Measurements from ENCODE around the gene XPNPEP1.
"Not testable (repeated sequence)": the region's sequence is repeated elsewhere in the genome, so short reads cannot be mapped to it uniquely, and the experiment has no call there.

XPNPEP1 gene

DNA sequence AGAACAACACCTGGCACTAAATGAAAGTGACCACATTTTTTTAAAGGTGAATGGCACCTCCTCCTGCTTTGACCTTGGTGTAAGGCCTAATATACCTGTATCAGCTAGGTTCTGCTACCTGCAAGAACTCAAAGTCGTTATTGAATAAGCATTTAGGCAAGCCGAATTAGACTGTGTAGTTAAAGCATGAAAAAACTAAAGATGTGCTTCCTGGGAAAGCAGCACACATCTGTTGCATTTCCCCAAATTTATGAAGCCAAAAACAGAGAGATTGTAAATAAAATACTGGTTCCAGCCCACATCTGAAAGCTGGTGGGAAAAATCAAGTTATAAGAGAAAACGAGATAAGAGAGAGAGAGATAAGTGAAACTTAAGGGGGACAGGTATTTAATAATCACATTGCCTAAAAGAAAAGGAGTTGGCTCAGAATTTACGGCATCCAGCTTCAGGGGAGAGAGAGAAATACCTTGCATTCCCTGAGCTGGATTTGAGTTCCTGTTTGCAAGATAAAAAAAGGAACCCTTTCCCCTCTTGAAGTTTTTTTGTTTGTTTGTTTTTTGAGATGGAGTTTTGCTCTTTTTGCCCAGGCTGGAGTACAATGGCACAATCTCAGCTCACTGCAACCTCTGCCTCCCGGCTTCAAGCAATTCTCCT, 1.8 kb upstream of the XPNPEP1 start:
- in situ Hi-C loops (cut with MboI; ENCODE audit: low sequenced_read_pairs): no loop called here

DNA sequence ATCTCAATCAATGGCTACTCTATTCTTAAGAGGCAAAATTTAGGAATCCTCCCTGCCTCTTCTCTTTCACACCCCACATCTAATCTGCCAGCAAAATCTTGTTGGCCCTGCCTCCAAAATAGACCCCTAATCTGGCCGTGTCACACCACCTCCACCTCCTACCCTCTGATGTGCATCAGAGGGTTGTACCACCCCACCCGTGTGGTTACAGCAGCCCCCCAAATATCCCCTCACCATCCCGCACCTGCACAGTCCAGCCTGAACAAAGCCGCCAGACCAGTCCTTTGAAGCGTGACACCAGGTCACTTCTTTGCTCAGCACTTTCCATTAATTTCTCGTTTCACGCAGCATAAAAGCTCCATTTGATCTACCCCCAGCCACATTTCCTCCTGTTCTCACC, 776 bp upstream of the XPNPEP1 start:
- in situ Hi-C loops (cut with MboI; ENCODE audit: low sequenced_read_pairs): no loop called here

DNA sequence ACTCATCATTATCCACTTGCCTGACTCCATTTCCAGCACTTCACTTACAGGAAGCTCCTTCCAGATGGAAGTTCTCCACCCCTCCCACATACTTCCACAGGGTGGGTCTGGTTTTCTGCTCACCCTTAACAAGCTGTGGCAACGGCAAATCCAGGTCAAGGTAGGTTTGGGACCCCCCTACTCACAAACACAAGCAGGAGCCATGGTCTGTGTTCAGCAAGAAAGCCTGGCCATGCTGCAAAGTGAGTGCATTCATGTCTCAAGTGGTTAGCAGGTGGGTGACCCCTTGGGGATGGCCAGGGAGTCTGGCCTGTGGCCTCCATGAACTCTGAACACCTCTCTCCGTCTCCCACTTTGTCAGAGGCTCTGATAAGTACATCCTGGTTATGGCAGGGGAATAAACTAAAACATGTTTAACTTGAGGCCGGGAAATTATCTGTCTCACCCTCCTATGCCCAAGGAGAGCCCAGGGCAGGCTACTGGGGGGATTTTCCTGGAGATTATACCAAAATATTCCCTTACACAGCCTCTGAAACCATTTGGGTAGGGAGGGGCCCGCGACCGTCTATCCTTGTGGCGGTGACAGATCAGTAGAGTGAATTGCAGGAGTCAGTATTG, 844 bp downstream of the XPNPEP1 start:
- in situ Hi-C loops (cut with MboI; ENCODE audit: low sequenced_read_pairs): no loop called here

DNA sequence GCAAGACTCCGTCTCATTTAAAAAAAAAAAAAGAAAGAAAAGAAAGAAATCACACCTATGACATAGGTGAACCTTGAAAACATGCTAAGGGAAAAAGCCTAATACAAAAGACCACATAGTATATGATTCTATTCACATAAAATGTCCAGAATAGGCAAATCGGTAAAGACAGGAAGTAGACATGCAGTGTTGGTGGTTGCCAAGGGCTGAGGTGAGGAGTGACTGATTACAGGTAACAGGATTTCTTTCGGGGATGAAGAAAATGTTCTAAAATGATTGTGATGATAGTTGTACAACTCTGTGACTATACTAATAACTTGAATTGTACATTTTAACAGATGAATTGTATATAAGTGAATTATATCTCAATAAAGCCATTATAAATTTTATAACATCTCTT, 3.3 kb downstream of the XPNPEP1 start:
- in situ Hi-C loops (cut with MboI; ENCODE audit: low sequenced_read_pairs): no loop called here

DNA sequence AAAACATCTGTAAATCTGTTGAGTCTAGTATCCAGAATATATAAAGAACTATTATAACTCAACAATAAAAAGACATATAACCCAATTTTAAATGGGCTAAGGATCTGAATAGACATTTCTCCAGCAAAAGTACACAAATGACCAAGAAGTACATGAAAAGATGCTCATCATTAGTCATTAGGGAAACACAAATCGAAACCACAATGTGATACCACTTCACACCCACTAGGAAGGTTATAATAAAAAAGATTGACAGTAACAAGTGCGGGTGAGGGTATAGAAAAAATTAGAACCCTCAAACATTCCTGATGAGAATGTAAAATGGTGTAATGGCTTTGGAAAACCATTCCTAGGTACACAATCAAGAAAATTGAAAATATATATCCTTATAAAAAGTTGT, 4.1 kb downstream of the XPNPEP1 start:
- in situ Hi-C loops (cut with MboI; ENCODE audit: low sequenced_read_pairs): no loop called here

DNA sequence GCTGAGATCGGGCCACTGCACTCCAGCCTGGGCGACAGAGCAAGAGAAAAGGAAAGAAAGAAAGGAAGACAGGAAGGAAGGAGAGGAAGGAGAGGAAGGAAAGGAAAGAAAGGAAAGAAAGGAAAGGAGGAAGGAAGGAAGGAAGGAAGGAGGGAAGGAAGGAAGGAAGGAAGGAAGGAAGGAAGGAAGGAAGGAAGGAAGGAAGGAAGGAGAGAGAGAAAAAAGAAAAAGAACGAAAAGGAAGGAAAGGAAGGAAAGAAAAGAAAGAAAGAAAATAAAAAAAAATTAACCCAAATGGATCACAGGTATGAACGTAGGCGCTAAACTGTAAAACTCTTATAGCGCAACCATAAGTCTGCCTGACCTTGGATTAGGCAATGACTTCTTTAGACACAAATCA, 4.6 kb downstream of the XPNPEP1 start:
- in situ Hi-C loops (cut with MboI; ENCODE audit: low sequenced_read_pairs): not testable (repeated sequence)

DNA sequence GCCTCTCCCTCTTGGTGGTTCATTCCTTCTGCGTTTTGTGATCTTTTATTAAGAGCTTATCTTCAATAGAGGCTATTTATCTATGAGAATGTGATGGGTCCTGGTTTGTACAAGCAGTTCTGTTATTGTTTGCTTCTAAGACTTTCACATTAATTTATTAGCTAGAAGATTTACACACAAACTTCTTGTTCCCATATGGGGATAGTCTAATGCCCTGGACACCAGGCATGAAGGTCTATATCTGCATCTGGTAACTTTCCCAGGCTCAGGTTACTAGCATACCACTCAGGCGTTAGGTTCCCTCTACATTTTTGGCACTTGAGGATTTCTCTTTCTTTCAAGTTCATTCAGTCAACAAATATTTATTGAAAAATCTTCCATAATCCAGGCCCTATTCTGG, 7.7 kb downstream of the XPNPEP1 start:
- in situ Hi-C loops (cut with MboI; ENCODE audit: low sequenced_read_pairs): no loop called here

DNA sequence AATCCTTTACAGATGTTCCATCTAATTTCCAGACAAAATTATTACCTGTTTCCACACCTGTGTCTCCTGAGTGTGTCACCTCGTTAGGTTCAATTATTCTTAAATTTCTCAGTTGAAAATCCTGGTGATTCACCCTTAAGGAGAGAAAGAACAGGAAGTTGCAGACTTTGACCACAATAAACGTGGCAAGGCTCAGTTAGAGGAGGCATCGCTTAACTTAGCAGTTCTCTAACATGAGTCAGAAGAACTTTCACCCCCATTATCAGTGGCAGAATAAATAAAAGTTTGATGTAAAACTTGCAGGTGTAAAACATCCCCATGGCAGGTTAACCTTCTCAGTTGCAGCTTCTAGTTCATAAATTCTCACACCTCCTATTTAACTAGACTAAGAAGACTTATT, 8.3 kb downstream of the XPNPEP1 start:
- in situ Hi-C loops (cut with MboI; ENCODE audit: low sequenced_read_pairs): no loop called here

DNA sequence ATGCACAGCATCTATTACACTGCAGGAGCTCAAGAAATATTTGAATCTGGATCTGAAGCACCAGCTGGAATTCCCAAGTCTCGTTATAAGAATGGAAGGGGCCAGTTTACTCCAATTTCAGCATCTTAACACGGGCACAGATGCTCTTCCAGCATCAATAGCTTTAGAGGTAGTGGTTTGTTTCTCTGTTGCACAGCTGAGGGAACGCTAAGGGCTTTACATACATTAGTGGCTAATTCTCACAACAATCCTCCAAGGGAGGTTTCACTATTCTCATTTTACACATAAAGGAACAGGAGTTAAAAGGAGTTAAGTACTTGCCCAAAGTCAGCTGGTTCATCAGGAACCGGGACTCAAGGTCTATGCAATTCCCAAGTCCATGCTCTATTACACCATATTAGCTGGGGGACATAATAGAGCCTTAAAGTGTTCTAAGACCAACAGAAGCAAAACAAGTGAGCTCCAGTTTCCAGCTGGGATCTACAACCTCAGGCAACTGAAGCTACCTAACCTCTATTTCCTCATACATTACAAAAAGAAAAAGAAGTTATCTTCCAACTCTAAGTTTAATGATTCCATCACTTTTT, 9.9 kb downstream of the XPNPEP1 start:
- in situ Hi-C loops (cut with MboI; ENCODE audit: low sequenced_read_pairs): no loop called here

DNA sequence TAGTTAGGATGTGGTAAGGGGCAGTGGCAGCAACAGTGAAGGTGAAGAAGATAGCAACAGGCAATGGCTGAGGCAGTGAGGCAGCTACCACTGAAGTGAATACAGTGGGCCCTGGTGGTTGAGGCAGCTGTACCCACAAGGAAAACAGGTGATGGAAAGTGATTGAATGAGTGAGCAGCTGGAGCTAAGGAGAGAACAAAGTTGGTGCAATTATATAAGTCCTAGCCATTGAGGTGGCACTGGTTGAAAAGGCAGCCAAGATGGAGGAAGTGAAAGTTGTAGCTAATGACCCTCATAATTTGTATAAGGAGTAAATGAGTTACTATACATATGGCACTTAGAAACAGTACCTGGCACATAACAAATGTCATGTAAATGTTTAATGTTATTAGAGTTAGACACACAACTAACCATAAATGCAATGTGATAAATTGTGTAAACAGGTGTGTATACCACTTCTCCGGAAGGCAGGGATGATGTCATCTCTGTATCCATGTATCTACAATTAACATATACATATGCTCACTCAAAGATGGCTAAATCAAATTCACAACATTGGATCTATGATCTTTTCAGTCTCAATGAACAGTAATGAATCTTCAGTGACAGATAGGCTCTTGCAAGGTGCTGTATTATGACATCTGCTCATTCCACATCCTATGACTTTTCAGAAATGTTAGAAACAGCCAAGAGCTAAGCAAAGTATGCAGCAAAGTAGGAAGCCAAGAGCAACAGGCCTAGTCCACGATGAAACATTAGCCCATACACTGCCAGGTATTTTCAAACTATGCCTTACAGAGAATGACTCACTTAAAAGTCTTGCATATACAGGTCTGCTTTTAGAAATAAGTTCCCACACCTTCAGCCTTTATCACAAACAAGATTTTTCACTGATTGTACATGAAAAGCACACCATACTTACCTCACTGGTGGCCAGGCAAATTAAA, 10.7 kb downstream of the XPNPEP1 start:
- in situ Hi-C loops (cut with MboI; ENCODE audit: low sequenced_read_pairs): no loop called here

DNA sequence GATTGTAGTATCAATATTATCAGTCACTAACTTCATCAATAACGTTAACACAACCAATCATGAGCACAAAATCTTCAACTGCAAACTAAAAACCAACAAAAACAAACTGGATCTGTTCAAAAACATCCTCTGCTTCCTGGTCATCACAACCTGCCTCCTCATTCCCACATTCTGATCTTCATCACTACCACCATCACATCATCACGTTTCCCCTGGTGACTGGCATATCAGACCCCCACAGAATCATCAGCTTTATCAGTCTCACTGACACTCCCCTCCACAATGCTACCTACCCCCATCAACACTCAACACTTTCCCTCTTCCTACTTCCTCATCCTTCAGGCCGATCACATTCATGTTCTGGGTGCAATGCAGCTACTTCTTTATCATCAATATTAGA, 11.4 kb downstream of the XPNPEP1 start:
- in situ Hi-C loops (cut with MboI; ENCODE audit: low sequenced_read_pairs): no loop called here

DNA sequence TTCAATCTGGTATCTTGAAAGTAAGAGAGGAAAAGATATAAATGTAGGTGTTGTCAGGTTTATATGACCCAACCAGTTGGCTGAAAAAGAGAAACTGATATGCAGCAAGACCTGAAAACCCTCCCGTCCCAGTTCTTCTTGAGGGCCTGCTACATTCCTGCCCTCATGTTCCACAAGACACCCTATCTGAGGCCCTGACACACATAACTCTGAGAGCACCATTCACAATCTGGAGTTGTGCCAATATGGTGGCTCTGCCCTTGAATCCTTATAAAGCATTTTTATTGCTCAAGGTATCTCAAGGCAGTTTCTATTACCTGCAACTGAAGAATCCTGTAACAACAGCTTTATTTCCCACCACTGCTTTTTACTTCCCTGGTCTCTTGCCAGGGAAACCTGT, 17.0 kb downstream of the XPNPEP1 start:
- in situ Hi-C loops (cut with MboI; ENCODE audit: low sequenced_read_pairs): no loop called here

DNA sequence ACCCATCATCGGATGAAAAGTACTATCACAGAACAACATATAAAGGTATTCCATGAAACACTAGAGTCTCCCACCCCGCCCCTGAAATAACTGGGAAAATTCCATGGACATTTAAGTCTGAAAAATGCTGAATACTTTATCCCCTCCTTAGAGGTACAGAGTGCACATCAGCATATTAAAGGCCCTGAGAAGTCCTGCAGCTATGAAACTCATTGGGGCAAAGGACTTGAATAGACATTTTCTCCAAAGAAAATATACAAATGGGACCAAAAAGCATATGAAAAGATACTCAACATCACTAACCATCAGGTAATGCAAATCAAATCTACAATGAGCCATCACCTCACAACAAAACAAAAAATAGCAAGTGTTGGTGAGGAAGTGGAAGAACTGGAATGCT, 18.9 kb downstream of the XPNPEP1 start:
- in situ Hi-C loops (cut with MboI; ENCODE audit: low sequenced_read_pairs): no loop called here

DNA sequence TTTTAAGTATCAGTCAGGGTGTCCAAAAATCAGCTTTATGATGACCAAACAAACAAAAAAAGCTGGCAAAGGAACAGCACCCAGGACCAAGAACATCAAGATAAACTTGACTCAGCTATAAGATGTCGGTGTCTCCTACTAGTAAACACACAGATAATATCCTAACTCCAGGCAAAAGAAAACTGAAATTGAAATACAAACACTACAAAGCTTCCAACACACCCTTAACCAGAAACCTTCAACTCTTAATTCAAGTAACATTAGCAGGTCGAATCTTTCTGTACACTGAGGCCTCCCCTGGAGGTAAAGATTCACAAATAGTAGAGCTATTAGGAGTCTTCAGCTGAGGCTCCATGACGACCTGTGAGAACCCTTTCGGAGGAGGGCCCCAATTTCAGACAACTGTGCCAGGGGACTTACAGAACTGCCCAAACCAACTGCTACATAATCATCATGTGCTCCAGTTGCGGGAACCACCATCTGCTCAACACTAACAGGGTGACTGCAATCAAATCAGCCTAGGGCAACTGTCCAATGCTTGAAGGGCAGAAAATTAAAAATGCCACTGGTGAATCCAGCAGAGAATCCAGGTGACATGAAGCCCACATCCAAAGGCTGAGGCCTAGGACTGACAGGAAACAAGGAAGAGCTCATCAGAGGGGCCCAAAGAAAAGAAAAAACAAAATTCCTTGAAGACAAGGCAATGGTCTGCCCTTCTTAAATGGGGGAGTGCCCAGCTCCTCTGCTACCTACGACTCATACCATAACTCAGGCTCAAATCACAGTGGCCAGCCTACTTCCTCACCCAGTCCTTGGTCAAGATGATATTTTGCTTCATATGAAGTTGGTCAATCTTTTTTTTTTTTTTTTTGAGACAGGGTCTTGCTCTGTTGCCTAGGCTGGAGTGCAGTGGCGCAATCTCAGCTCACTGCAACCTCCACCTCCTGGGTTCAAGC, 20.0 kb downstream of the XPNPEP1 start:
- in situ Hi-C loops (cut with MboI; ENCODE audit: low sequenced_read_pairs): no loop called here

DNA sequence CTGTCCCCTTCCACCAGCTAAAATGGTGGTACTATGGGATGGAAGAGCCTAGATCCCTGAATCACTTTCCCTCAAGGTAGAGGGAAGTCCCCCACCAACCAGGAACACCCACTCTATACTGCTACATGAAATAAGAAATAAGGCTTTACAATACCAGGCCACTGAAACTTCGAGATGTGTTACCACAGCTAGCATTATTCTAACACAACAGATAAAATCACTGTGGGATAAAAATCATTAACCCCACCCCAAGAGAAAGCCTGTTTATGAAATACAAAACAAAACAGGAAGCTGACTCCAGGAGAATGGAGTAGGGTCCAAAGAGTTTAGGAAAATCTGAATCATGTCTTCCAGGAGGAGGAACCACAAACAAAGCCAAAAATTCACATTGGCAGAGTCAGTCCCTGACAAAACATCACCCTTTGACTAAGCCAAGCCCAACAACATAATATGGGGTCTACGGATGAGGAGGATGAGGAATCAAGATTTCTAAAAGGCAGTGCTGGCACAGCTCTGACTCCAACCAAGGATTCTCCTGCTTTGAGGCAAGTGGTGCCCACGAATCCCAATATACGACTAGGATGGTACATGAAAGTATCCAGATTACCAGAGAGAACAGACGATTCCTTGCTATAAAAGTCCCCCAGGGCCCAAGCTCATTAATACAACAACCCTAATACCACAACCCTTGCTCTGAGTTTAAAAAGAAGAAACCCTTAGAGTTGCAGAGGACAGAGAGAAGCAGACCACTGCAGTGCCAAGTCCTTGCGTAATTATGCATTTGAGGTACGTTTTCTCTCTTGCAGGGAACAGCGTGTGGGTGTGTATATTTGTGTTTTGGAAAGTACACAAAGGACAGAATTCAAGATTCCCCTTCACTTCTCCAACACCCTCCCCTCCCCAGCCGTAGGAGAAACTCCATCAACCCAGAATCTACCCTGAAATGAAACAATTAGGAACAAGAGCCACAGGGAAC, 23.7 kb downstream of the XPNPEP1 start:
- in situ Hi-C loops (cut with MboI; ENCODE audit: low sequenced_read_pairs): no loop called here

DNA sequence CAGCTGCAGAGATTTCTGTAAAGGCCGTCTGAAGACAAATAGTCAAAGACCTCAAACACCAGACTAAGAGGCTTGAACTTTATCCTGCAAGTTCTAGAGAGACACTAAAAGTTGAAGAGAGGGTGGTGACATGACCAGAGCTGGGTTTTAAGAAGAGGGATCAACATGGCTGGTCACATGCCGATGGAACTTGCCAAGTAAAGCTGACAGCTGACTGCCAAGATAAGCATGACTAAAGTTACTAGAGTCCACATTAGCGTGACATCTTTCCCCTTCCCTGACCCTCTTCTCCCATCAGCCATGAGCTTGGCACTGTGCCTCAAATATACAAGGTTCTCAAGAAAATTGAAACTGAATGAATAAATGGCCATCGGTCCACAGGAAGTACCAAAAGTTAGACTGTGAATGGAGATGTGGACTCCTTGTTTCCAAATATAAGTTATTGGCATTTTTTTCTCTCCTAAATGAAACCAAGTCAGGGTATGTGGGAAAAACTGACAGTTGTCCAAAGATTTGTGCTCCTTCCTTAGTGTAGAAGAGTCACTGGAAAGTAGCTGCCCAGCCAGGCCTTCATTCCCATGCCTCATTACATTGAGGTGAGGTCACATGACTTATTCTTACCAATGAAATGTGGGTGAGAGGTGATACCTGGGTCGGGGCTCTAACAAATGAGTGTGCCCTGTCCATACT, 24.5 kb downstream of the XPNPEP1 start:
- in situ Hi-C loops (cut with MboI; ENCODE audit: low sequenced_read_pairs): no loop called here

DNA sequence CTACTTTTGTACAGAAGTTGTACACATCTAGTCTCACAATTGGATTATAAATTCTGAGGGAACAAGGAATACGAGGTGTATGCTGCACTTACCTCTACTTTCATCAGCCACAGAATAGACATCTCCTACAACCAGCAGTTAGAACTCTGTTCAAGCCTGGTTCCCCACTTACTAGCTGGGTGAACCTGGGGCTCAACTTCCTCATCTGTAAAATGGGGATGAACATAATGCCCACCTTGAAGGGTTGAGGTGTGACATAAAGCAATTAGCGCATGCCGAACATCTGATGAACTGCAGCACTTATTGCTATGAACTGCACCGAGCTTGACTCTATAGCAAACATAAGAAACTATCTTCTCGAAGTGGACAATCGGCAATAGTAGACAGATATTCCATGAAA, 25.3 kb downstream of the XPNPEP1 start:
- in situ Hi-C loops (cut with MboI; ENCODE audit: low sequenced_read_pairs): no loop called here

DNA sequence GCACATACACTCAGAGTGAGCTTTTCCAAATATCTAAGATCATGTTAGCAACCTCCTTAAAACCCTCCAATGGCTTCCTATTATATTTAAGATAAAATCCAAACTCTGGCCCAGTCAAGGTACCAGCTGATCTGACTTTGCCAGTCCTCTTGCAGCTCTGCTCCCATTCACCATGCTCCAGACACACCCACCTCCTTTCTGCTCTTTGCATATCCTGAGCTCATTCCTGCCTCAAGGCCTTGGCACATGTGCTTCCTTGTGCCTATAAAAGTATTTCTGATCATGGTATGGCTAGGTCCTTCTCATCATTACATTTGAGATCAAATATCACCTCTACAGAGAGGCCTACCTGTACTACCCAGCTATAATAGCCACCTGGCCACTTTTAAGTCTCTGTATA, 27.5 kb downstream of the XPNPEP1 start:
- in situ Hi-C loops (cut with MboI; ENCODE audit: low sequenced_read_pairs): no loop called here

All from HL-60/S4 (cell line).